T-helper 2 cell treated with Interferon-gamma antibody and Interleukin-4, amounts not matched to agents 100 ng/mL and 5 ng/mL, for 36 hours (primary cell): ENCODE measurements around the gene KCNE3. TPM values are rescaled to one million over a fixed set of nuclear protein-coding genes. Genes with fewer than 3 reads are reported as not detected.
"Not testable (repeated sequence)": the region's sequence is repeated elsewhere in the genome, so short reads cannot be mapped to it uniquely, and the experiment has no call there.

Experiments
- intact Hi-C: fragments of 100-400 bp; cut with micrococcal nuclease; formaldehyde crosslinking; loops from one replicate; pipeline ENCODE4 v1.15.1; 2023
- total RNA-seq: library from RNA; stranded (reverse); gene quantifications from 2 replicates; pipeline ENCODE4 v1.2.3, GENCODE V29; 2022

KCNE3 gene
- total RNA-seq, 1 donor from 2014 or later, result not detected

DNA sequence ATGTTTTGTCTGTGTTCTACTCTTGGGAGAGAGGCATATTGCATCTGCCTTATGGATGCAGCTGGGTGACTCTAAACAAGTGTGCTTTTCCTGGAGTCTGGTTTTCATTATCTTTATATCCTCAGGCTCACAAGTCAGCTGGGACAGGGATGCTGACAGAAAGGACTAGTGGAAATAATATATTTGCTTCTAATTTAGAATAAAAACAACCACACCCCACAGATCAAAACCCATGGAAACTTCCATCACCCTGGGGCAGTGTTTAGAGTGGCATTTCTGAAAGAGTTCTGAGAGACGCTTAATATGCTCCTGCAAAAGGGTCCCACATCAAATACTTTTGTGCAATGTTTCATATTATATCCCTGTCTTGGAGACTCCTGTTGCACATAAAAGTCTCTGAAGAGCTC is 20.8 kb downstream of the KCNE3 start:
- intact Hi-C loops, result no loop called here

DNA sequence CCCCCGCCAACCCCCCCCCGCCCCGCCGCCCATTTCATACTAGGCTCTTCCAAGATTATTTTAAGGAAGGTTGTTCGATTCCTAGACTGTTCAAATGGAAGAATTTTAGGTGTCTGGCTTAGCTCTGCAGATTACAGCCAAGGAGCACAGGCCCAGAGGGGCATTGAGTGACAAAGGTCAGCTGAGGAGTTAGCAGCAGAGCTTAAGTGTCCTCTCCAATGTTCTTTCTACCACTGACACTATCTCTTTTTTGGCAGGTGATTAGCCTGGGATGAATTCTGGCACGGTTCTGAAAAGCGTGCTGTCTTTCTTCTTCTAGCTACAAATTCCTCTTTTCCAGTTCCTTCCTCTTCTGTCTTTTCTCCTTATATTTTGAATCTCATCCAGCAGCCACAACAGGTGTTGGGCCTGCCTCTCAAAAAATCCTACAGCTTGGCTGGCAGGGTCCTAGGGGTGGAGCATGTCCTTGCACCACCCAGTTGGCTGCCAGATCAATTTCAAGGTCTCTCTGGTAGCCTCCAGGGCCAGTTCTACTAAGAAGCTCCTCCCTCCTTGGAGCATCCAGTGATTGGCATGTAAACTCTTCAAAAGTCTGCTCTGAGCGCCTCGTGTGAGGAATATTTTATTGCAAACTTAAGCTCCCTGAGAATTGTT is 23.0 kb downstream of the KCNE3 start:
- intact Hi-C loops, result no loop called here

DNA sequence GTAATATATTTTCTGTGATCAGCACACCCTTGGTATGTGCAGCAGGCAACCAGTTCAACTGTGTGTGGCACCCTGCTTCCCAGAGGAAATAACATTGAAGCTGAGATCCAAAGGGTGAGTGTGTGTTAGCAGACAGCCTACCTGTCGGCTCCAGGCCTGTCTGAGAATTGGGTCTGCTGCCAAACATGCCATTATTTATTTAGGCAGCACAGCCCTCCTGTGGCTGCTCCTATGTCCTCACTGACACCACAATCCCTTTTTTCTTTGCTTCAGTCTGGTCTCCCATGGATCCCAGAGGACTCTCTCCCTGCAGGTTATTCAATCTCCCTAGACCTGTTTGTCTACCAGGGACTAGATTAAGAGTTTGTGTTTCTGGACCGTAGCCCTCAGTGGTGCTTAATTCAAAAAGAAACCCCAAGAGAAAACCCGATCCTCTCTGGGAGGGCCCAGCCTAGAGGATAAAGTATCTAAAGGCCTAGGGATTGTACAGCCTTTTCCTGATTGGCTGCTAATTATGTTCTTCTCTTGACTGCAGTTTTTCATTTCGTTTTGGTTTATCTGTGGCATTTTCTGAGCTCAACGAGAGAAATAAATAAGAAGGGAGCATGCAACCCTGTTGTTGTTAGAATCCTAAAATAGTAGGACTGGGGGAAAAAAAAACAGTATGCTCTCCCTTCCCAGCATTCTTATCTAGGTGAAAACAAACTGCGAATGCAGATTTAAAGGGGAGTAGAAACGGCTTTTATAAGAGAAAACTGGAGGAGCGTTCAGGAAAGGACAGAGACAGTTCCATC is 24.1 kb downstream of the KCNE3 start:
- intact Hi-C loops, result no loop called here

DNA sequence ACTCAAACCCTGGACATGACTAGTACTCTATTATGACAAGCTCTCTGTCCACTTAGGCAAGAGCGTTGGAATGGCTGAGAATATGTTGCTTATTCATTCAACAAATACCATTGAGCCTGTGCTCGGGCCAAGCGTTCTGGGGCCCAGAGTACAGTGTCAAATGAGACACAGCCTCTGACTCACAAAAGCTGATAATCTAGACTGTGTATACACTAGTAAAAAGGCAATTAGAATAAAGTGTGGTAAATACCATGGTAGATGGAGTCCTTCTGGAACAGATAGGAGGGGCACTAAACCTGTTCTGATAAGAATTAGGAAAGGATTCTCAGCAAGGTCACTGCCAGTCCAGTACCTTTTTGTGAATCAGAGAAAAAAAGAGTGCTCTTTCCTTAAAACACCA is 24.7 kb downstream of the KCNE3 start:
- intact Hi-C loops, result no loop called here

DNA sequence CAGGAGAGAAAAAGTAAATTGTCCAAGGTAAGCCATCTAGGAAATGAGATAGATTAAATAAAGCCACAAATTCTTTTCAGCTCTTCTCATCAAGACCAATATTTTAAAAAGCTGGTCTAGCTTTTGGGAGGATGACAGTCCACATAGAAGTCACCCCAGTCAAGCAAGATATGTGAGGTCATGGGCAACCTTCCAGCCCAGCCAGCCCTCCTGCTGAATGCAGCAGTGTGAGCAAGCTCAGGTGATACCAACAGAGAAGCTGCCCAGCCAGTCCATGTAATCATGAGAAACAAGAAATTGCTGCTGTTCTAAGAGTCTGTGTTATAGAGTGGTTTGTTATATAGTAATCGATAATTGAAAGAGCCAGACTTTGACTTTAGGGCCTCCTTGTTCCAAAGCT is 28.7 kb downstream of the KCNE3 start:
- intact Hi-C loops, result no loop called here

DNA sequence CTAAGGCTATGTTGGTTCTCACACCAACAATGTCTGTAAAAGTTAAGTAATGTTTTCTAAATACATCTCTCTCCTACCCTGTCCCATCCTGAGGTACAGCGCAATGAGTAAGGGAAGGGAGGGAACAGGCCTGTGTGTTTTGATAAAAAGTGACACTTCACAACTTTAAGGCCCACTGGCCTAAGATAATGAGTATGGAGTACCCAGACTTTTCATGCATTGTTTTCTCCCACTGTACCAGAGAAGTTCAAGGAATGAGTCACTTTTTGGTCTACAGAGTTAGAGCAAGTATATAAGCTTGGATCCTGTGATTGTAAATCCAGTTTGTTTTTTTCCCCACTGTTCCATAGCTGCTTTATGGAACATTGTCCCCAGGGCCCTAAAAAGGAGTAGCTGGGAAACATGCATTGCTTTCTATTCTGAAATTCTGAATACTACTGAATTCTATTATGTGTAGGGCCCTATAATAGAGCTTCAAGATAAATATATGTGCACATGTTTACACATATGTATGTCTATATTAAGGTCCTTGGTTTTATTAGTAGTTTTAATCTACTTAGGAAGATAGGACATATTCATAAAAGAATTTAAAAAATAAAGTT is 29.8 kb downstream of the KCNE3 start:
- intact Hi-C loops, result no loop called here

DNA sequence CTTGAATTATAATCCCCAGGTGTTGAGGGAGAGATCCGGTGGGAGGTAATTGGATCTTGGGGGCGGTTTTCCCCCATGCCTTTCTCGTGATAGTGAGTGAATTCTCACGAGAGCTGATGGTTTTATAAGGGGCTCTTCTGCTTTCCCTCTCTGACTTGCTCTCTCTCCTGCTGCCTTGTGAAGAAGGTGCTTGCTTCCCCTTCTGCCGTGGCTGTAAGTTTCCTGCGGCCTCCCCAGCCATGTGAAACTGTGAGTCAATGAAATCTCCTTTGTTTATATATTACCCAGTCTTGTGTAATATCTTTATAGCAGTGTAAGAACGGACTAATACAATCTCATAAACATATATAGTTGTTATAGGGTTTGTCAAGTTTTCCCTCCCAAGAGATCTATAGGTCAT is 32.8 kb downstream of the KCNE3 start:
- intact Hi-C loops, result no loop called here

DNA sequence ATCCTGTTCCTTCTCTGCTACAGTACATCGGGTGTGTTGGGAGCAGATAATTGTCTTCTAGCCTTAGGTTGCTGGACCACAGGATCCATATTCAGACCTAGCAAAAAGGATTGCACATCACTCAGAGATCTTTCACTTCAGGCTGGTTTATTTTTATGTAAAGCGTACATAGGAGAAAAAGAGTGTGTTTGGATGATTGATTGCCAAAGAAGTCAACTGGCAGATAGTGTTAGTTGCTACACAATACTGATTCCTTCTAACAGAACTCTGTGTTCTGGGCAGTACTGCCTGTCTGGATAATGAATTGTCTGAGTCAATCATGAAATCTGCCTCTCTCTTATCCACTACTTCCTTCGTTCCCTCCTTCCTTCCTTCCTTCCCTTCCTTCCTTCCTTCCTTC is 38.1 kb downstream of the KCNE3 start:
- intact Hi-C loops, result no loop called here

DNA sequence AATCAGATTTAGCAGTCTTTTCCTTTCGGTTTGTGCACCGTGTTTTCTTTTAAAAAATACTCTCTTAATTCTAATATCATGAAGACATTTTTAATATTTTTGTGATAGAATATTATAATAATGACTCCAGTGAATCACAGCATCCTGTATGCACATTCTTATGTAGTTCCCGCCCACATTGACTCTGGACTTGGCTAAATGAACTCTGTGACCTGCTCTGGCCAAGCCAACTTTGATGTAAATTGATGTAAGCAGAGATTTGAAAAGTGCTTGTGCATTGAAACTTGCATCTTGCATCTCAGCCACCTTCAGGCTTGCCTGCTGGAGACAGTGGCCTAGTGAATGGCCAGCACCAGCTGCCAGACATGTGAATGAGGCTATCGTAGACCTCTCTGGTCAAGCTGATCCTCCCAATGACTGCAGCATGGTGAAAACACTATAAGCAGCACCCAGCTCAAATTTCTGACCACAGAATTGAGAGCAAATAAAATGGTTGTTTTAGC is 39.9 kb downstream of the KCNE3 start:
- intact Hi-C loops, result no loop called here

DNA sequence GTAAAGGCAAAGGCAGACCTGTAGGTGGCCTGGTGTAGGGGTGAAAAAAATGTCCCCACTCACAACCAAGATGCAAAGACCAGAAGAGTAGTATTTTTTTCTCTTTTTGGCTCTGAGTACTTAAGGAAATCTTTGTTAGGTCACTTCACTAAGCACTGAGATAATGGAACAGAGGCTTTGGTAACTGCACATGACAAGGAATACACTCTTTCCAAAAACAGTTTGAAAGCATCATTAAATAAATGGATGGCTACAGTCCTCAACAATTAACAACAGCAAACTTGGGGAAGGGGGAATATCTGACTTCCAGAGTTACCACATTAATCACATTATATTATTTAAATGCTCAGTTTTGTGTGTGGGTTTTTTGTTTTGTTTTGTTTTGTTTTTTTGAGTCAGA is 42.2 kb downstream of the KCNE3 start:
- intact Hi-C loops, result no loop called here

DNA sequence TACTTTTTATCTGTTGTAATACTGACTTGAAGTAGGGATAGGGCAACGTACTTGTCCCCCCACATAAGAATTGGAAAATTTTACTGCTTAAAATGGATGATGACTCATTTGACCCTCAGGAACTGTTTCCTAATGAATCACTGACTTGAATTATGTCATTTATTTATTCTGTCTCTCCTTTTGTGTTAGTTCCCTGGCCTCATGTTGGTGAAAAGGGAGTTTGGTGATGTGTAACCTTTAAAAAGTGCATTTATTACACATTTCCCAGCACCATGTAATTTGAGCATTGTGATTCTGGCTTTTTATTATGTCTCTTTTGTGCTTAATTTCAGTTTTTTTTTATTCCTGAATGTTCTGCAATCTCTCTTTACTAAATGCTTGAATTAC is 48.8 kb downstream of the KCNE3 start:
- intact Hi-C loops, result no loop called here

DNA sequence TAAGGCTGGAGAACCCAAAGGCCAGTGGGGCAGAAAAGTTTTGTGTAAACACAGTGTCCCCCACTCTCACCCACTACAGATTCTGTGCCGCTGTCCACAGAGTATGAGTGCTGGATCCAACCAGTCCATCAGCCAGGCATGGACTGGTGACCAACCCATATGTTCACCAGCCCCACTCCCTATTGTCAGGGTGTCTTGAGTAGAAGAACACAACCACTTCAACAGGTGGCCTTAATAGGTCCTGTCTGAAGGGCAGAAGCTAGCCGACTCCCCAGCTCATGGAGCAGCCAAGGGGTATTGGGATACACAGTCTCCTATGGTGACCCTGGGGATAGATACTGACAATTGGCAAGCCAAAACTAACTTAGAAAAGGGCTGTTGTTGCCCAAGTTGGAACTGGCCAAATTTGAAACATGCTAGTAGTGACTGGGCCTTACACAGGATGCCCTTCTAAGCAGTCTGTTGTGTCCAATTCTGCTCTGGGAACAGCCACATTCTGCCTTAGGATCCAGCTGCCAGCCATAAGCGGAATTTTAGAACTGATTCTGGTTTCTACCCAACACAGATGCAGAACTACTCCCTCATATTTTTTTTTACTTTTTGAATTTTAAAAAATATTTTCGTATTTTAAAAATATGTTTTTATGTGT is 49.4 kb downstream of the KCNE3 start:
- intact Hi-C loops, result no loop called here

DNA sequence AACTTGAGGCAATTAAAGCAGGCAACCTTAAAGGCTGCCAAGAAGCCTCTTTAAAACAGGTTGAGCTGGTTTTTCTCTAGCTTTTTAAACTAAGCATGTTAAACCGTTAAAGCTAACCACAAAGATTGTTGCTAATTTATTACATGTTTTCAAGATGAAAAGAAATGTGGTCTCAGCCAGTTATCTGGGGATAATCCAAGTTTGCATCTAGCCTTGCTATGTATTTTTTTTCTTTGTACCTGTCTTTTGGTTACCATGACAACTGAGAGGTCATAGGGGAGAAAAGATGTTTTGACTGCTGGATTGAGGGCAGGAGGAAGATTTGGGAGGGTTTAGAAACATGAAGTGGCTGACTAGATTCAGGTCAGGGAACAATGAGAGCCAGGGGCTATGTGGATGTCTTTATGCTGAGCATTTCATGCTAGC is 50.0 kb downstream of the KCNE3 start:
- intact Hi-C loops, result no loop called here

DNA sequence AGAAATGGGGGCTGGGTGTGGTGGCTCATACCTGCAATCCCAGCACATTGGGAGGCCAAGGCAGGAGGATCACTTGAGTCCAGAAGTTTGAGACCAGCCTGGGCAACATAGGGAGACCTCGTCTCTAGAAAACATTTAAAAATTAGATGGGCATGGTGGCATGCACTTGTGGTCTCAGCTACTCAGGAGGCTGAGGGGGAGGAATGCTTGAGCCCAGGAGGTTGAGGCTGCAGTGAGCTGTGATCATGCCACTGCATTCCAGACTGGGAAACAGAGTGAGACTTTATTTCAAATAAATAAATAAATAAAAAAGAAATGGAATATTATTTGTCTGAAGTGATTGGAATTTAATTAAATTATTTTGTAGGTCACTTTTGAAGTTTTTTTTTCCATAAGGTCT is 50.4 kb downstream of the KCNE3 start:
- intact Hi-C loops, result not testable (repeated sequence)

DNA sequence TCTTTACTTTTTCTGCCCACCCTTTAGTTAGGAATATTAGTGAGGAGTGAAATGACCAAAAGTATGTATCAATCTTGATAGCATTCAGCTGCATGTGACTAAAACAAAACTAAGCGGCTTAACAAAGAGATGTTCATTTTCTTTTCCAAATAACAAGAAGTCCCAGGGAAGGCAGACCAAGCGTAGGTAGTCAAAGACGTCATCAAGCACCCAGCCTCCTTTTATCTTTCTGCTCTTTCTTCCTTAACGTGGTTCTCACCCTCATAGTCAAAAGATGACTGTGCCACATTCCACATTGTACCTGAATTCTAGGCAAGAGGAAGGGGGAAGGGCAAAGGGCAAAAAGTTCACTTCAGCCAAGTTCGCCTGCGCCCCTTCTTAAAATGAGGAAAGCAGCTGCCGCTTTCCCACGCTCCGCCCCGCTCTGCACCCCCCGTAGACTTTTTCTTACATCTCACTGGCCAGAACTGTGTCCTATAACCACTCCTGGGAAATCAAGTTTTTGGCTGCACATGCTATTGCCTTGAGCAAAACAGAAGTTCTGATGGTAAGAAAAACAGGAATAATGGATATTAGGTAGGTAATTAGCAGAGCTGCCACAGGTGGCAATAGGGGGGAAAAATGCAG is 54.5 kb downstream of the KCNE3 start:
- intact Hi-C loops, result no loop called here

DNA sequence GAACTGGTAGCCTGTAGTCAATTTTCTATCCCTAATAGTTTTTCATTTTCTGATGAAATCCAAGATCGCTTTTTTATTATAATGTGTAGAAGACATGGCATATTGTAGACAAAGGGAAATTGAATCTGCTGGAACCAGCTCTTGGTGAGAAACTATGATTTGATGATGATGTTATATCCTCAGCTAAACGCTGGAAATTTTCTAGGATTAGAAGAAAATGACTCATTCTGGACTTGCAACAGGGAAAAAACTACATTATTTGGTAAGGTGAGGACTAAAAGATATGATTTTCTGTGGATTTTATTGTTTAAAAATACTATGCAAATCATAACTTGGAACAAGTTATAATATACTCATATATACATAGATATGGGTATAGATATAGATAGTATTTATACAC is 55.0 kb downstream of the KCNE3 start:
- intact Hi-C loops, result no loop called here

DNA sequence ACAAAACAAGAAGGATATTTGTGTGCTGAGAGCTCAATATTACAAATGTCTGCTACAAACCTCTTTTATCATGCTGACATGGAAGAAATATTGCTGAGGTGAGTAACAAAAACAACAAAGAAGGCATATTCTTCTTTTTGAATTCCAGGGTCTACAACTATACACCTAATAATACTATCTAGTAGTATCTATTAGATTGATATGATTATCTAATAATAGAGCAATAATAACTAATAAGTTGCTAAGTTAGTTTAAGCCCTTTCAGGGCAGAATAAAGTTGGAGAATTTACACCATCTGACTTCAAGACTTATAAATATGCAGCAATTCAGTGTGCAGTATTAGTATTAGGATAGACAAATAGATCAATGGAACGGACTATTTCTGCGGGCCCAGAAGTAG is 57.7 kb downstream of the KCNE3 start:
- intact Hi-C loops, result no loop called here
